ENCODE results near the gene RYR1.
"Not testable (repeated sequence)": the region's sequence is repeated elsewhere in the genome, so short reads cannot be mapped to it uniquely, and the experiment has no call there.

The RYR1 gene

DNA sequence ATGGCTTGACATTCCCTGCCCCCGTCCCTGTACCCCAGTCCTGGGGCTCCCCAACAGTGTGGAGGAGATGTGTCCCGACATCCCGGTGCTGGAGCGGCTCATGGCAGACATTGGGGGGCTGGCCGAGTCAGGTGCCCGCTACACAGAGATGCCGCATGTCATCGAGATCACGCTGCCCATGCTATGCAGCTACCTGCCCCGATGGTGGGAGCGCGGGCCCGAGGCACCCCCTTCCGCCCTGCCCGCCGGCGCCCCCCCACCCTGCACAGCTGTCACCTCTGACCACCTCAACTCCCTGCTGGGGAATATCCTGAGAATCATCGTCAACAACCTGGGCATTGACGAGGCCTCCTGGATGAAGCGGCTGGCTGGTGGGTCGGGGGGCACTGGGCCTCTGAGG, 83.8 kb downstream of the RYR1 start:
- H3K9me2 ChIP-seq (replicated peaks; ENCODE audit: insufficient read depth, low read length): no peaks in the 10 kb centered on the region
- no peak overlapping the region for H3K4me3 ChIP-seq (ENCODE audit: insufficient read depth, low read length, poor library complexity, severe bottlenecking)
- H3K9ac ChIP-seq (ENCODE audit: low read length): no peak overlapping the region
- no peaks in the 10 kb centered on the region for H3K27me3 ChIP-seq (ENCODE audit: low read length)
- H2AFZ ChIP-seq (ENCODE audit: low read depth, low read length, severe bottlenecking): no peak overlapping the region
- no peaks in the 10 kb centered on the region for H4K20me1 ChIP-seq (ENCODE audit: low read depth, low read length)
- no peaks in the 10 kb centered on the region for H3K79me2 ChIP-seq (ENCODE audit: insufficient read depth, low read length)
- no peaks in the 10 kb centered on the region for H3K36me3 ChIP-seq (ENCODE audit: low read length)
- no peaks in the 10 kb centered on the region for H3K9me3 ChIP-seq (ENCODE audit: insufficient read depth, low read length)
- H3K27ac ChIP-seq (ENCODE audit: low read depth, low read length): no peak overlapping the region
- TF ChIP-seq, protein P1, sequence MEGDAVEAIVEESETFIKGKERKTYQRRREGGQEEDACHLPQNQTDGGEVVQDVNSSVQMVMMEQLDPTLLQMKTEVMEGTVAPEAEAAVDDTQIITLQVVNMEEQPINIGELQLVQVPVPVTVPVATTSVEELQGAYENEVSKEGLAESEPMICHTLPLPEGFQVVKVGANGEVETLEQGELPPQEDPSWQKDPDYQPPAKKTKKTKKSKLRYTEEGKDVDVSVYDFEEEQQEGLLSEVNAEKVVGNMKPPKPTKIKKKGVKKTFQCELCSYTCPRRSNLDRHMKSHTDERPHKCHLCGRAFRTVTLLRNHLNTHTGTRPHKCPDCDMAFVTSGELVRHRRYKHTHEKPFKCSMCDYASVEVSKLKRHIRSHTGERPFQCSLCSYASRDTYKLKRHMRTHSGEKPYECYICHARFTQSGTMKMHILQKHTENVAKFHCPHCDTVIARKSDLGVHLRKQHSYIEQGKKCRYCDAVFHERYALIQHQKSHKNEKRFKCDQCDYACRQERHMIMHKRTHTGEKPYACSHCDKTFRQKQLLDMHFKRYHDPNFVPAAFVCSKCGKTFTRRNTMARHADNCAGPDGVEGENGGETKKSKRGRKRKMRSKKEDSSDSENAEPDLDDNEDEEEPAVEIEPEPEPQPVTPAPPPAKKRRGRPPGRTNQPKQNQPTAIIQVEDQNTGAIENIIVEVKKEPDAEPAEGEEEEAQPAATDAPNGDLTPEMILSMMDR (IDR thresholded peaks at IDR 0.05; ENCODE audit: insufficient read depth, low read length, poor library complexity, severe bottlenecking): no peak
- TF ChIP-seq EZH2phosphoT487 (conservative IDR thresholded peaks at IDR 0.05; ENCODE audit: low read length): no peak
- no peak overlapping the region for H3K4me2 ChIP-seq (ENCODE audit: low read depth, low read length, poor library complexity, severe bottlenecking)
- H3F3A ChIP-seq (ENCODE audit: insufficient read depth): no peaks in the 10 kb centered on the region

DNA sequence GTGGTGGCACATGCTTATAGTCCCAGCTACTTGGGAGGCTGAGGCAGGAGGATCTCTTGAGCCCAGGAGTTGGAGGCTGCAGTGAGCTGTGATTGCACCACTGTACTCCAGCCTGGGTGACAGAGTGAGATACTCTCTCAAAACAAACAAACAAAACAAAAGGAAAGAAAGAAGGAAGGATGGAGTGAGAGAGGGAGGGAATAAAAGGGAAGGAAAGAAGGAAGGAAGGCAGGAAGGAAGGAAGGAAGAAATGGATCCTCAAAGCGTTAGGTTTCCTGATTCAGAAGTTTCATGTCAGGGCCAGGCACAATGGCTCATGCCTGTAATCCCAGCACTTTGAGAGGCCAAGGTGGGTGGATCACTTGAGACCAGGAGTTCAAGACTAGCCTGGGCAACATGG, 84.5 kb downstream of the RYR1 start:
- H3K9me3 ChIP-seq (ENCODE audit: insufficient read depth, low read length); H3K9me2 ChIP-seq (replicated peaks; ENCODE audit: insufficient read depth, low read length); H3K27me3 ChIP-seq (ENCODE audit: low read length); H3K27ac ChIP-seq (ENCODE audit: low read depth, low read length); H3K4me2 ChIP-seq (ENCODE audit: low read depth, low read length, poor library complexity, severe bottlenecking); H2AFZ ChIP-seq (ENCODE audit: low read depth, low read length, severe bottlenecking); H3F3A ChIP-seq (ENCODE audit: insufficient read depth); H3K9ac ChIP-seq (ENCODE audit: low read length); H3K79me2 ChIP-seq (ENCODE audit: insufficient read depth, low read length); H3K4me3 ChIP-seq (ENCODE audit: insufficient read depth, low read length, poor library complexity, severe bottlenecking); H3K36me3 ChIP-seq (ENCODE audit: low read length); H4K20me1 ChIP-seq (ENCODE audit: low read depth, low read length): not testable (repeated sequence)

DNA sequence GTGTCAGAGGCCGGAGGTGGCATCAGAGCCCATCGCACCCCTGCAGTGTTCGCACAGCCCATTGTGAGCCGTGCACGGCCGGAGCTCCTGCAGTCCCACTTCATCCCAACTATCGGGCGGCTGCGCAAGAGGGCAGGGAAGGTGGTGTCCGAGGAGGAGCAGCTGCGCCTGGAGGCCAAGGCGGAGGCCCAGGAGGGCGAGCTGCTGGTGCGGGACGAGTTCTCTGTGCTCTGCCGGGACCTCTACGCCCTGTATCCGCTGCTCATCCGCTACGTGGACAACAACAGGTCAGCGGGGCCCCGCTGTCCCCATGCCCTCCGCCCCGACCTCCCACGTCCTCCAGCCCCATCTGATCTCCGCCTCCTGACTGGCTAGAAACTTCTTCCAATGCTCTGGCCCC, 85.7 kb downstream of the RYR1 start:
- H3K9ac ChIP-seq (ENCODE audit: low read length): no peak overlapping the region
- no peak overlapping the region for H3K27ac ChIP-seq (ENCODE audit: low read depth, low read length)
- H3K79me2 ChIP-seq (ENCODE audit: insufficient read depth, low read length): no peaks in the 10 kb centered on the region
- H3K36me3 ChIP-seq (ENCODE audit: low read length): no peaks in the 10 kb centered on the region
- H3K9me2 ChIP-seq (replicated peaks; ENCODE audit: insufficient read depth, low read length): no peaks in the 10 kb centered on the region
- TF ChIP-seq EZH2phosphoT487 (conservative IDR thresholded peaks at IDR 0.05; ENCODE audit: low read length): no peak
- TF ChIP-seq, protein P1 (IDR thresholded peaks at IDR 0.05; ENCODE audit: insufficient read depth, low read length, poor library complexity, severe bottlenecking): no peak
- no peaks in the 10 kb centered on the region for H3K27me3 ChIP-seq (ENCODE audit: low read length)
- H4K20me1 ChIP-seq (ENCODE audit: low read depth, low read length): no peaks in the 10 kb centered on the region
- no peaks in the 10 kb centered on the region for H3K9me3 ChIP-seq (ENCODE audit: insufficient read depth, low read length)
- H3K4me3 ChIP-seq (ENCODE audit: insufficient read depth, low read length, poor library complexity, severe bottlenecking): no peak overlapping the region
- no peaks in the 10 kb centered on the region for H3F3A ChIP-seq (ENCODE audit: insufficient read depth)
- no peak overlapping the region for H3K4me2 ChIP-seq (ENCODE audit: low read depth, low read length, poor library complexity, severe bottlenecking)
- H2AFZ ChIP-seq (ENCODE audit: low read depth, low read length, severe bottlenecking): no peak overlapping the region

DNA sequence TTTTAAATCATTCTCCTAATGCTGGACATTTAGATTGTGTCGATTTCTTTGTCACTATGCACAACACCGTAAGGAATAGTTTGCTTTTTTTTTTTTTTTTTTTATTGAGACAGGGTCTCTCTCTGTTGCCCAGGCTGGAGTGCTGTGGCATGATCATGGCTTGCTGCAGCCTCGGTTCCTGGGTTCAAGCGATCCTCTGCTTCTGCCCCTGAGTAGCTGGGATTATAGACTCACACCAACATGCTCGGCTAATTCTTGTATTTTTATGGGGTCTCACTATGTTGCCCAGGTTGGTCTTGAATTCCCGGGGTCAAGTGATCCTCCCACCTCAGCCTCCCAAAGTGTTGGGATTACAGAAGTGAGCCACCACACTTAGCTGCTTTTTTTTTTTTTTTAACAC, 86.5 kb downstream of the RYR1 start:
- H3K9me2 ChIP-seq (replicated peaks; ENCODE audit: insufficient read depth, low read length): no peaks in the 10 kb centered on the region
- H3K9me3 ChIP-seq (ENCODE audit: insufficient read depth, low read length): no peaks in the 10 kb centered on the region
- no peak overlapping the region for H3K4me2 ChIP-seq (ENCODE audit: low read depth, low read length, poor library complexity, severe bottlenecking)
- H3K9ac ChIP-seq (ENCODE audit: low read length): no peak overlapping the region
- no peak overlapping the region for H3K4me3 ChIP-seq (ENCODE audit: insufficient read depth, low read length, poor library complexity, severe bottlenecking)
- no peak overlapping the region for H2AFZ ChIP-seq (ENCODE audit: low read depth, low read length, severe bottlenecking)
- no peaks in the 10 kb centered on the region for H4K20me1 ChIP-seq (ENCODE audit: low read depth, low read length)
- H3K27me3 ChIP-seq (ENCODE audit: low read length): no peaks in the 10 kb centered on the region
- no peaks in the 10 kb centered on the region for H3F3A ChIP-seq (ENCODE audit: insufficient read depth)
- no peak overlapping the region for H3K27ac ChIP-seq (ENCODE audit: low read depth, low read length)
- no peaks in the 10 kb centered on the region for H3K79me2 ChIP-seq (ENCODE audit: insufficient read depth, low read length)
- TF ChIP-seq, protein P1 (IDR thresholded peaks at IDR 0.05; ENCODE audit: insufficient read depth, low read length, poor library complexity, severe bottlenecking): no peak
- TF ChIP-seq EZH2phosphoT487 (conservative IDR thresholded peaks at IDR 0.05; ENCODE audit: low read length): no peak
- no peaks in the 10 kb centered on the region for H3K36me3 ChIP-seq (ENCODE audit: low read length)

Measured in SU-DHL-6 (cell line).